ENCODE results near the gene RAC2.

Gene RAC2

GRCh38 chr22:37213218-37213855 is 30.7 kb downstream of the RAC2 start:
- TF ChIP-seq ZFX (IDR thresholded peaks at IDR 0.05), result no peak
- H3K27ac ChIP-seq, result no peak overlapping the region

- no peak for TF ChIP-seq ZFX (IDR thresholded peaks at IDR 0.05)
- no peak for TF ChIP-seq CTCF (conservative IDR thresholded peaks at IDR 0.05)
- H3K27ac ChIP-seq, result no peak within 1 kb of the TSS
Measured at GRCh38 chr22:37212174-37212906, 31.7 kb downstream of the RAC2 start, which contains the start of gene SSTR3. SSTR3 (minus strand) TSS chr22:37212477; CDS start chr22:37207803, 4,674 bp downstream.

- H3K27ac ChIP-seq, result no peak overlapping the region
- no peak for TF ChIP-seq CTCF (conservative IDR thresholded peaks at IDR 0.05)
- no peak for TF ChIP-seq ZFX (IDR thresholded peaks at IDR 0.05)
Measured at GRCh38 chr22:37211866-37212173, 32.2 kb downstream of the RAC2 start.

- TF ChIP-seq CTCF (conservative IDR thresholded peaks at IDR 0.05) (no peak), ZFX (IDR thresholded peaks at IDR 0.05) (no peak)
Measured at GRCh38 chr22:37211075-37211865, 32.8 kb downstream of the RAC2 start.

GRCh38 chr22:37210041-37210803 is 33.8 kb downstream of the RAC2 start:
- H3K27ac ChIP-seq, result no peak overlapping the region
- no peak for TF ChIP-seq CTCF (conservative IDR thresholded peaks at IDR 0.05)
- TF ChIP-seq ZFX (IDR thresholded peaks at IDR 0.05), result no peak

More at GRCh38 chr22:37211075-37211865, 32.8 kb downstream of the RAC2 start:
- no peak overlapping the region for H3K27ac ChIP-seq

GRCh38 chr22:37209140-37209845 is 34.8 kb downstream of the RAC2 start:
- no peak overlapping the region for H3K27ac ChIP-seq
- TF ChIP-seq CTCF (conservative IDR thresholded peaks at IDR 0.05) (no peak), ZFX (IDR thresholded peaks at IDR 0.05) (no peak)

Measured in C4-2B (cell line).